Suprapubic skin (tissue), 4 donors: ENCODE data around the gene PDZD8. TPM values are rescaled to one million over a fixed set of nuclear protein-coding genes. Genes with fewer than 3 reads are reported as not detected.

Experiments used
- DNase-seq, 2 donors: peaks; one replicate each; pipeline ENCODE4 v3.0.0-alpha.2; 2019; ENCODE audit warnings: low spot score in 2 of 2
- H3K27ac ChIP-seq: fragments of 200-600 bp; sonication (generic); one replicate; pipeline ENCODE4 v1.5.1; 2019
- H3K27me3 ChIP-seq: fragments of 200-600 bp; sonication (generic); one replicate; pipeline ENCODE4 v1.5.1; 2019
- H3K36me3 ChIP-seq: fragments of 200-600 bp; sonication (generic); one replicate; pipeline ENCODE4 v1.5.1; 2019
- H3K4me1 ChIP-seq: fragments of 200-600 bp; sonication (generic); one replicate; pipeline ENCODE4 v1.5.1; 2019
- H3K4me3 ChIP-seq: fragments of 200-600 bp; sonication (generic); one replicate; pipeline ENCODE4 v1.5.1; 2019; ENCODE audit warnings: mild to moderate bottlenecking
- H3K9me3 ChIP-seq: fragments of 200-600 bp; sonication (generic); one replicate; pipeline ENCODE4 v1.5.1; 2019
- EP300 ChIP-seq: sonication (generic); formaldehyde crosslinking; IDR thresholded peaks from one replicate; pipeline ENCODE4 v1.6.1; 2017; ENCODE audit warnings: antibody characterized with exemption
- POLR2A ChIP-seq, 2 donors: fragments of 450-650 bp; IDR thresholded peaks; one replicate each; pipeline ENCODE4 v1.6.1; 2017; ENCODE audit warnings: antibody characterized with exemption in 2 of 2, mild to moderate bottlenecking in 2 of 2, moderate library complexity in 2 of 2
- POLR2AphosphoS5 ChIP-seq, 3 donors: sonication (generic); formaldehyde crosslinking; IDR thresholded peaks; one replicate each; pipeline ENCODE4 v1.6.1; 2017; ENCODE audit warnings: antibody characterized with exemption in 3 of 3
- WGBS: methylation state at CpG from one replicate; pipeline ENCODE4 v1.1.5; 2018; 5-methylcytosine and 5-hydroxymethylcytosine counted together
- total RNA-seq, 4 donors: library from RNA; depleted of rRNA; stranded (reverse); fragments of >200 nt; gene quantifications; one replicate each; pipeline ENCODE4 v1.1.0, GENCODE V29; 2016
- TF ChIP-seq, protein P1 (sequence below), 2 donors: fragments of 200-600 bp in 1 of 2; fragments of 450-650 bp in 1 of 2; sonication (generic) in 1 of 2; IDR thresholded peaks; one replicate each; pipeline ENCODE4 v1.5.1; 2016 to 2019; ENCODE audit warnings: antibody characterized with exemption in 2 of 2, mild to moderate bottlenecking in 1 of 2, moderate library complexity in 1 of 2

The PDZD8 gene
- total RNA-seq, 4 donors from 2014 or later: 23.7 to 46.2 (median 36.4) TPM

DNA sequence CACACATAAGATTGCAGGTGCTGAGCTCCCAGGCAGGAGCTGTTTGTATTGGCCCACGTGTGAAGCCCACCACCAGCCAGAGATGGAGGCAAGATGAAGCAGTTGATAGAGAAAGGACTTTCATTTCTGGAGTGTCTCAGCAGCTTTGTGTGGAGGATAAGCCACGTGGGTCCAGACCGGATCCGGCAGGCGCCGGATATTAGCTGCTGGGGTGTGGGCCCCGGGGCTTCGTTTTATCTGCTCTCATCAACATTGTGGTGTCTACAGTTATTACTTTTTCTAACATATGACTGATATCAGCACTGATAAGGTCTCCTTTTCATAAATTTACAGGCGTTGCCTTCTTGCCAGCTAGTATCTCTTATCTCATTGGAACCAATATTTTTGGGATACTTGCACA lies 108.8 kb downstream of the PDZD8 start:
- TF ChIP-seq, protein P1, sequence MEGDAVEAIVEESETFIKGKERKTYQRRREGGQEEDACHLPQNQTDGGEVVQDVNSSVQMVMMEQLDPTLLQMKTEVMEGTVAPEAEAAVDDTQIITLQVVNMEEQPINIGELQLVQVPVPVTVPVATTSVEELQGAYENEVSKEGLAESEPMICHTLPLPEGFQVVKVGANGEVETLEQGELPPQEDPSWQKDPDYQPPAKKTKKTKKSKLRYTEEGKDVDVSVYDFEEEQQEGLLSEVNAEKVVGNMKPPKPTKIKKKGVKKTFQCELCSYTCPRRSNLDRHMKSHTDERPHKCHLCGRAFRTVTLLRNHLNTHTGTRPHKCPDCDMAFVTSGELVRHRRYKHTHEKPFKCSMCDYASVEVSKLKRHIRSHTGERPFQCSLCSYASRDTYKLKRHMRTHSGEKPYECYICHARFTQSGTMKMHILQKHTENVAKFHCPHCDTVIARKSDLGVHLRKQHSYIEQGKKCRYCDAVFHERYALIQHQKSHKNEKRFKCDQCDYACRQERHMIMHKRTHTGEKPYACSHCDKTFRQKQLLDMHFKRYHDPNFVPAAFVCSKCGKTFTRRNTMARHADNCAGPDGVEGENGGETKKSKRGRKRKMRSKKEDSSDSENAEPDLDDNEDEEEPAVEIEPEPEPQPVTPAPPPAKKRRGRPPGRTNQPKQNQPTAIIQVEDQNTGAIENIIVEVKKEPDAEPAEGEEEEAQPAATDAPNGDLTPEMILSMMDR (IDR thresholded peaks at IDR 0.05): no peak
- TF ChIP-seq POLR2A (IDR thresholded peaks at IDR 0.05) (no peak), EP300 (no peak), POLR2AphosphoS5 (IDR thresholded peaks at IDR 0.05) (no peak)
- no peak for DNase-seq
- Histone ChIP-seq H3K4me3 (no peak overlapping the region), H3K9me3 (no peaks in the 10 kb centered on the region), H3K27ac (no peak overlapping the region), H3K4me1 (no peaks in the 10 kb centered on the region), H3K27me3 (peaks cover 19% of the 10 kb centered on the region), H3K36me3 (no peaks in the 10 kb centered on the region)
- WGBS: 59% methylated on average over 9 of the region's 9 CpGs

DNA sequence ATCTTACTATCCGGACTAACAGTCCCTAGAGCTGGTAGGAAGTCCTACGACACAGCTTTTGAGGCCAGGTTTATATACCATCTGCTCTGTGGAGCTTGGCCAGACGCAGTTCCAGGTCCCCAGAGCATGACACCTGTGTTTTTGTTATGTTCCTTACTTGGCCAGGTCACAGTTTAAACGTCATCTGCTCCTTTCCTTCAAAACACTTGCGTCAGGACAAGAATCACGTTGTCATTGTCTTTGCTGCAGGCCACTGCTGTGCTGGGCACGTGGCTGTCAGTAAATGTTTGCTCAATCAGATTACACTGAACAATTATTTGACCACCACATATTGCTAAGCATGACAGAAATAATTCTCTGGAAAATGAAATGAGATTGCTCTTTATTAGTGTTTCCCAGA lies 110.5 kb downstream of the PDZD8 start:
- Histone ChIP-seq H3K4me1 (no peaks in the 10 kb centered on the region), H3K27ac (no peak overlapping the region), H3K36me3 (no peaks in the 10 kb centered on the region), H3K4me3 (no peak overlapping the region), H3K27me3 (peaks cover 23% of the 10 kb centered on the region), H3K9me3 (no peaks in the 10 kb centered on the region)
- DNase-seq: no peak
- WGBS: 80% methylated on average over 7 of the region's 7 CpGs
- TF ChIP-seq POLR2AphosphoS5 (IDR thresholded peaks at IDR 0.05) (no peak), POLR2A (IDR thresholded peaks at IDR 0.05) (no peak)
- TF ChIP-seq, protein P1 (IDR thresholded peaks at IDR 0.05): no peak

DNA sequence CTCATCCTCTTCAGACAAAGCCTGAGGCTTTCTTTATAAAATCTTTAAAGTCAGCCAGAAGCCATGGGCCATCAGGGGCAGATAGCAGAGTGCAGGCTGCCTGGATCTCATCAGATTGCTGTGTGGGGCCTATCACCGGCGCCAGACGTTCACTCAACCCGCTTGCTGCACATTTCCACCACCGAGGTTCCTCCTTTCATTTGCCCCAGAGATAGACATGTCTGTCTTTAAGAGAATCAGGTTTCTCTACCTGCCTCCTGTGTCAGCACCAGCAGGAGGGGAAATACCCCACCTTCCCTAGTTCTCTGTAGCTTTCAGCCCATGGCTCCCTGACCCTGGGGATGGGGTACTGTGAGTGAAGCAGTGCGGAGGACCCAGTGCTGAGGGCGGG lies 112.3 kb downstream of the PDZD8 start:
- Histone ChIP-seq H3K9me3 (no peaks in the 10 kb centered on the region), H3K27ac (no peak overlapping the region), H3K36me3 (no peaks in the 10 kb centered on the region), H3K27me3 (peaks cover 23% of the 10 kb centered on the region), H3K4me3 (no peak overlapping the region), H3K4me1 (no peaks in the 10 kb centered on the region)
- no peak for DNase-seq
- no peak for TF ChIP-seq POLR2A (IDR thresholded peaks at IDR 0.05)
- TF ChIP-seq, protein P1 (IDR thresholded peaks at IDR 0.05): no peak
- no peak for TF ChIP-seq POLR2AphosphoS5 (IDR thresholded peaks at IDR 0.05)
- TF ChIP-seq EP300: no peak
- WGBS: 75% methylated on average over 7 of the region's 7 CpGs

DNA sequence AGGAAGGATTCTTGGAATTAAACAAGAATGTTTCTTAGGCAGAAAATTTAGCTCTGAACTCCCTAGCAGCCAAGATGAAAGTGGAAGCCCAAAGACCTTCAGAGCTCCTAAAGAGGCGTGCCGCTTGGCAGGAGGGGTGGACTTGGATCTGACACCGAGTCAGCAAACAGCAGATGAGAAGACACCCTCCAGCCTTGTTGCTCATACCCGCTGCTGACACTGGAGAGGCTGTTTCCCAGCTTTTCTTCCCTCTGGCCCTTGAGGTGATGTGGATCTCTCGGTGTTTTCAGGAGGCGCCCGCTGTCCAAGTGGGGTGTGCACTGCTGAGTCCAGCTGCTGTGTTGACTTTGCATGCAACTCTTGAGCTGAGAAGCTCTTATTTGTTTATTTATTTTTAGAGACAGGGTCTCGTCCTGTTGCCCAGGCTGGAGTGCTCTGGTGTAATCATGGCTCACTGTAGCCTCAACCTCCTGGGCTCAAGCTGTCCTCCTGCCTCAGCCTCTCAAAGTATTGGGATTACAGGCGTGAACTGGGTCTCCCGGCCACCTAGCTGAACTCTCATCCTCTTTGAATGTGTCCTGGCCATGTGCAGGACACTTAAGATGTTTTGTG lies 112.8 kb downstream of the PDZD8 start:
- TF ChIP-seq POLR2A (IDR thresholded peaks at IDR 0.05): no peak
- no peak overlapping the region for H3K4me3 ChIP-seq
- 69% methylated on average over 10 of the region's 10 CpGs for WGBS
- DNase-seq: no peak
- H3K36me3 ChIP-seq: no peaks in the 10 kb centered on the region
- H3K27ac ChIP-seq: no peak overlapping the region
- no peaks in the 10 kb centered on the region for H3K4me1 ChIP-seq
- H3K9me3 ChIP-seq: no peaks in the 10 kb centered on the region
- H3K27me3 ChIP-seq: peaks cover 27% of the 10 kb centered on the region

DNA sequence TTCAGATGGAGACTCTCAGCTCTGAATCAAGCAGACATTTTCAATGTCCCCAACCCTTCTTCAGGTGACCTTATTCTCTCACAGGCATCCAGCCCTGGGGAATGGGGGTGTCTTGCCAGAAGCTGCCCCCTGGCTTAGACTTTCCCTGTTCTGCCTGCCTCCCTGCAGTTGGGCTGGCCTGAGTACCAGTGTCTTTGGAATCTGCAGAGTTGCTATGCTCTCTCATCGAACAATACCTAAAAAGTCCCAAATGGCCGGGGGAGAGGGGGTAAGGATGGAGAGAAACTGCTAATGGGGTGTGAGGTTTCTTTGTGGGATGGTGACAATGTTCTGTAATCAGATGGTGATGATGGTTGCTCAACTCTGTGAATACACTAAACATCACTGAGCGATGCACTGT lies 113.7 kb downstream of the PDZD8 start:
- Histone ChIP-seq H3K9me3 (no peaks in the 10 kb centered on the region), H3K4me3 (no peak overlapping the region), H3K27ac (no peak overlapping the region), H3K36me3 (no peaks in the 10 kb centered on the region), H3K27me3 (peaks cover 34% of the 10 kb centered on the region), H3K4me1 (no peaks in the 10 kb centered on the region)
- WGBS: 88% methylated on average over 3 of the region's 3 CpGs
- DNase-seq: no peak
- TF ChIP-seq, protein P1 (IDR thresholded peaks at IDR 0.05): no peak
- TF ChIP-seq EP300 (no peak), POLR2AphosphoS5 (IDR thresholded peaks at IDR 0.05) (no peak), POLR2A (IDR thresholded peaks at IDR 0.05) (no peak)

DNA sequence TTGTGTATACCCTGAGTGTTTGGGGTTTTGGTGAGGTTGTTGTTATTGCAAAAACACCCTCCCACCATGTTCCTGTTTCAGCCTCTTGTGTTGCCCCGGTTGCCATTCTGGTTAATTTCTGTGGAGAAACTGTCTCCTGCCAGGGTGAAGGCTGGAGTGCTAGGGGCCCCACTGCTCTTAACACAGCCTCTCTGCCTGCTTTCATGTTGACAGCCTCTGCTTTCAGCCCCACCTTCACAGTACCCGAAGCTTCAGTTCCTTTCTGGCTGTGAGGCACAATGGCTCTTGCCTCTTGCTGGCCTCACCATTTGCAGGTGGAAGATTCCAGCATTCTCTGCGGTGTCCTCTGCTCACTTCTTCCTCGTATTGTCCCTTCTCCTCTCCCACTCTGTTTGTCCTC lies 115.2 kb downstream of the PDZD8 start:
- Histone ChIP-seq H3K4me3 (no peak overlapping the region), H3K27me3 (peaks cover 41% of the 10 kb centered on the region), H3K4me1 (no peaks in the 10 kb centered on the region), H3K9me3 (no peaks in the 10 kb centered on the region), H3K27ac (no peak overlapping the region), H3K36me3 (no peaks in the 10 kb centered on the region)
- TF ChIP-seq POLR2A (IDR thresholded peaks at IDR 0.05): no peak
- TF ChIP-seq POLR2AphosphoS5 (IDR thresholded peaks at IDR 0.05): no peak
- TF ChIP-seq, protein P1 (IDR thresholded peaks at IDR 0.05): no peak
- no peak for TF ChIP-seq EP300
- WGBS: 53% methylated on average over 4 of the region's 4 CpGs
- DNase-seq: no peak
